Activated naive CD8-positive, alpha-beta T cell treated with anti-CD3 and anti-CD28 coated beads, Interleukin-2, amount 10 ng/mL, durations not matched to agents 7 days and 5 days (primary cell): ENCODE results near the gene SLC25A41. TPM values are rescaled to one million over a fixed set of nuclear protein-coding genes. Genes with fewer than 3 reads are reported as not detected.

Experiments used
- ATAC-seq: fragments of 150-1000 bp; cut with Tn5 transposase; one replicate; pipeline ENCODE4 v1.10.0; 2021; ENCODE audit warnings: low read depth, moderate library complexity
- POLR2A ChIA-PET: fragments of 350-600 bp; sonication (Branson Sonifier 250); formaldehyde crosslinking; loops from one replicate; lab custom pipeline; 2021; ENCODE audit warnings: antibody characterized with exemption; lab: Charles Lee
- DNase-seq: peaks from one replicate; pipeline ENCODE4 v3.0.0; 2021
- H3K27ac Mint-ChIP-seq: one replicate; pipeline ENCODE4 v1.8.0; 2022; ENCODE audit warnings: mild to moderate bottlenecking, mixed read lengths
- H3K27me3 Mint-ChIP-seq: one replicate; pipeline ENCODE4 v1.8.0; 2022; ENCODE audit warnings: mild to moderate bottlenecking, moderate library complexity, mixed read lengths
- H3K36me3 Mint-ChIP-seq: one replicate; pipeline ENCODE4 v1.8.0; 2021; ENCODE audit warnings: mild to moderate bottlenecking, mixed read lengths
- H3K4me1 Mint-ChIP-seq: one replicate; pipeline ENCODE4 v1.8.0; 2021; ENCODE audit warnings: mixed read lengths
- H3K4me3 Mint-ChIP-seq: one replicate; pipeline ENCODE4 v1.8.0; 2022; ENCODE audit warnings: mild to moderate bottlenecking, moderate library complexity, mixed read lengths
- H3K9me3 Mint-ChIP-seq: one replicate; pipeline ENCODE4 v1.8.0; 2021; ENCODE audit warnings: mixed read lengths
- total RNA-seq, 2 experiments: library from RNA; stranded (reverse); gene quantifications; one replicate each; pipeline ENCODE4 v1.2.3, GENCODE V29; 2021

SLC25A41 gene
- total RNA-seq, 2 experiments from 2014 or later = 0.91 to 1.0 TPM

DNA sequence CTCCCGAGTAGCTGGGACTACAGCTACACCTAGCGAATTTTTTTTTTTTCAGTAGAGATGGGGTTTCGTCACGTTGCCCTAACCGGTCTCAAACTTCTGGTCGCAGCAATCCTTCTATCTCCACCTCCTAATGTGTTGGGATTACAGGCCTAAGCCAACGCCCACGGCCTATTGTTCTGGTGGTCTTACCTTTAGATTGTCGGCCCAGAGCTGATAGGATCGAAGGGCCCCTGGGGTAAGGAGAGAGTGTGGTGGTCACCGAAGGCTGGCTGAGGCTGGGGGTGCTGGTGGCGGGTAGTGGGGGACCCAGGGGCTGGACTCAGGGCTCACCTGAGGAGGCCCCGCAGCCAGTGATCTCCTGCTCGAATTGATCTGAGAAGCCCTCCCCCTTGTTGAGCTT, 37.5 kb upstream of the SLC25A41 start:
- no peak overlapping the region for H3K4me3 Mint-ChIP-seq
- H3K27ac Mint-ChIP-seq = no peak overlapping the region
- H3K27me3 Mint-ChIP-seq = no peaks in the 10 kb centered on the region
- ATAC-seq (no peak), DNase-seq (no peak)
- POLR2A ChIA-PET = interaction anchor here (1.9 kb wide), 1 partner anchor 10 kb away, joined by 7 read pairs; the partner anchor contains the start of gene DENND1C
- H3K36me3 Mint-ChIP-seq = peaks cover 18% of the 10 kb centered on the region
- no peaks in the 10 kb centered on the region for H3K9me3 Mint-ChIP-seq
- H3K4me1 Mint-ChIP-seq = no peaks in the 10 kb centered on the region

DNA sequence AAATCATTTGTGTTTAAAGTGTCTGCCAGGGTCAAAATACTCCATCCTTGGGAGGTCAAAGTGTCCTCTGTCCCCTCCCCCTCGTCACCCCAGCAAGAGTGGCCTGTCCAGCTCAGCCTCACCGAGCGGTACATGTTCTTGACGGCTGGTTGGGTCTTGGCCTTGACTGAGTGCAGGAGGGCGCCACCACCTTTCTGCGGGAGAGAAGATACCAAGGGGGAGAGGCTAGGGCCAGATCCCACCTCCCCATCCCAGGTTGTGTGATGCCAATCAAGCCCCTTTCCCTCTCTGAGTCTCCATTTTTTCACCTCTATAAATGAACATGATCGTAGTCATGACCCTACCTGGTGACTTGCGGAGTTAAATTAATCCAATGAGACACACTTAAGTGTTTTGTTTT, 36.6 kb upstream of the SLC25A41 start:
- POLR2A ChIA-PET = no interaction called here
- Mint-ChIP-seq H3K4me3 (no peak overlapping the region), H3K9me3 (no peaks in the 10 kb centered on the region), H3K36me3 (peaks cover 15% of the 10 kb centered on the region), H3K27me3 (no peaks in the 10 kb centered on the region), H3K27ac (no peak overlapping the region), H3K4me1 (no peaks in the 10 kb centered on the region)
- ATAC-seq (no peak), DNase-seq (no peak)

DNA sequence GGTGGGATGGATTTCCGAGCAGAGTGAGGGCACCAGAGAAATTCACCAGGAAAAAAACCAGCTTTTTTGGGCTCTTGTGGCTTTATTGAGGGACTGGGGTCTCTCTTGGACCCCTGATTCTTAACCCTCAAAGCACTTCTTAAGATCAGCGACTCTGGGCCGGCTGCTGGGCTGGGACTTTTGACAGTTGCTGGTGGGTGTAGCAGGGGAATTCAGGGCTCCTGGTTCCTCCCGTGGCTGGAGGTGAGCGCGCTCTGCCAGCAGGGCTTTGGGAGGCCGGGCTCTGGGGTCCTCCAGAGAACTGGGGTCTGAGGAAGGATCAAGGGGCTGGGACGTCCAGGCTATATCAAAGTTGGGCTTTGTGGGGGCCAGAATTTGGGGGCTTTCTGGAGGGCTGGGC, 33.8 kb upstream of the SLC25A41 start:
- no peak overlapping the region for H3K4me3 Mint-ChIP-seq
- peaks cover 11% of the 10 kb centered on the region for H3K36me3 Mint-ChIP-seq

DNA sequence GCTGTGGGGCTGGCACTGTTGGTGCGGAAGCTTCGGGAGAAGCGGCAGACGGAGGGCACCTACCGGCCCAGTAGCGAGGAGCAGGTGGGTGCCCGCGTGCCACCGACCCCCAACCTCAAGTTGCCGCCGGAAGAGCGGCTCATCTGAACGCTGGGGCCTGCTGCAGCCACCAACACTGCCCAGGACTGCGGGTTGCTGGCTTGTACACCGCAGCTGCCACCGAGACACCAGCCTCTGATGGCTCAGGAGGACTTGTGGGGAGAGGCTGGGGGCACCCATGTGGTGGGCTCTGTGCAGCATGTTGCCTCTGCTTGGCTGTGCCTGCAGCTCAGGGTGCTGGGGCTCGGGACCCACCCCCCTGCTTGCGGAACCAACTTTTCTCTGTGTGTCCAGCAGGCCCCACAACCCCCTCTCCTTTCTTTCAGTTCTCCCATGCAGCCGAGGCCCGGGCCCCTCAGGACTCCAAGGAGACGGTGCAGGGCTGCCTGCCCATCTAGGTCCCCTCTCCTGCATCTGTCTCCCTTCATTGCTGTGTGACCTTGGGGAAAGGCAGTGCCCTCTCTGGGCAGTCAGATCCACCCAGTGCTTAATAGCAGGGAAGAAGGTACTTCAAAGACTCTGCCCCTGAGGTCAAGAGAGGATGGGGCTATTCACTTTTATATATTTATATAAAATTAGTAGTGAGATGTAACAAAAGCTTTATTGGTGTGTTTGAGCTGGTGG, 33.1 kb upstream of the SLC25A41 start:
- DNase-seq (no peak), ATAC-seq (peak; percentile 29)
- Mint-ChIP-seq H3K36me3 (peaks cover 11% of the 10 kb centered on the region), H3K27ac (no peak overlapping the region), H3K27me3 (no peaks in the 10 kb centered on the region), H3K9me3 (no peaks in the 10 kb centered on the region), H3K4me3 (no peak overlapping the region), H3K4me1 (no peaks in the 10 kb centered on the region)
- POLR2A ChIA-PET = interaction anchor here (0.5 kb wide), 1 partner anchor 174 kb away, joined by 3 read pairs; no protein-coding TSS in a partner anchor

More for the DNA sequence above, 33.8 kb upstream of the SLC25A41 start:
- no peak for DNase-seq
- POLR2A ChIA-PET = interaction anchor here (2.0 kb wide), 1 partner anchor 14 kb away, joined by 10 read pairs; the partner anchor contains the start of gene DENND1C
- H3K27ac Mint-ChIP-seq = no peak overlapping the region
- no peak for ATAC-seq
- no peaks in the 10 kb centered on the region for H3K4me1 Mint-ChIP-seq
- no peaks in the 10 kb centered on the region for H3K27me3 Mint-ChIP-seq
- H3K9me3 Mint-ChIP-seq = no peaks in the 10 kb centered on the region

DNA sequence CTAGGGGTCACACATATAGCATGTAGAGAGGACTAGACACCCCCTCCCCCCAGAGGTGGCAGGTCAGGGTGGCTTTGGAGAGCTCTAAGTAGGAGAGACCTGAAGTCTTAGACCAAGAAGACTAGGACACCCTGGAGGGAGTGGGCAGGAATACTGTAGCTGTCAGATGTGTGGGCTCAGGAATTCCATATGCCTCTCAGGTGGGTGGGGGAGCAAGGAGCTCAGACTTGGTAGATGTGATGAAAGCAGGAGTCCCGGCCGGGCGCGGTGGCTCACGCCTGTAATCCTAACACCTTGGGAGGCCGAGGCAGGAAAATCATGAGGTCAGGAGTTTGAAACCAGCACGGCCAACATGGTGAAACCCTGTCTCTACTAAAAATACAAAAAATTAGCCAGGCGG, 32.1 kb upstream of the SLC25A41 start:
- Mint-ChIP-seq H3K27me3 (no peaks in the 10 kb centered on the region), H3K27ac (no peak overlapping the region), H3K4me3 (no peak overlapping the region)

DNA sequence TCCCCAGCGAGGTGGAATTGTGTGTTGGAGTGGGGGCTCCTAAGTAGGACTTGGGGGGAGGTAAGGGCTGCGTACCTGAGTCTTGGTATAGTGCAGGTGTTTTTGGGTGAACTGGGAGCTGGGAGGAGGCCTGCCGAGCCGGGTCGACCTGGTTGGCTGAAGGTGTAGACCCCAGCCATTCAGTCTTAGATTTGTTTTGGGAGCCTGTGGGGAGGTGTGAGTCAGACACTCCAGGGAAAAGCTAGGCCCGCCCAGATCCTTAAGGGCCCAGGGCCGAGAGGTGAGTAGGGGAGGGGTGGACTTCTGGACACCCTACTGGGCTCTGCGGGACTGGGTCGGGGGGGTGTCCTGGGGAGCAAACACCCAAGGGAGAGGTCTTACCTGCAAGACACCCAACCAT, 31.4 kb upstream of the SLC25A41 start:
- POLR2A ChIA-PET = interaction anchor here (0.6 to 1.2 kb wide), 2 partner anchors 16 to 525 kb away, joined by 4 to 5 read pairs; partner anchors contain the start of gene DENND1C
- H3K4me3 Mint-ChIP-seq = peak overlapping the region; percentile 18
- H3K36me3 Mint-ChIP-seq = peaks cover 5% of the 10 kb centered on the region
- H3K27me3 Mint-ChIP-seq = no peaks in the 10 kb centered on the region
- no peak for DNase-seq
- peaks cover 2% of the 10 kb centered on the region for H3K4me1 Mint-ChIP-seq
- H3K9me3 Mint-ChIP-seq = no peaks in the 10 kb centered on the region
- no peak overlapping the region for H3K27ac Mint-ChIP-seq
- no peak for ATAC-seq

More for the DNA sequence above, 32.1 kb upstream of the SLC25A41 start:
- no peaks in the 10 kb centered on the region for H3K9me3 Mint-ChIP-seq
- ATAC-seq (no peak), DNase-seq (no peak)
- POLR2A ChIA-PET = interaction anchor here (0.6 to 1.2 kb wide), 2 partner anchors 15 to 524 kb away, joined by 4 to 5 read pairs; partner anchors contain the start of gene DENND1C
- peaks cover 9% of the 10 kb centered on the region for H3K36me3 Mint-ChIP-seq
- H3K4me1 Mint-ChIP-seq = no peaks in the 10 kb centered on the region

DNA sequence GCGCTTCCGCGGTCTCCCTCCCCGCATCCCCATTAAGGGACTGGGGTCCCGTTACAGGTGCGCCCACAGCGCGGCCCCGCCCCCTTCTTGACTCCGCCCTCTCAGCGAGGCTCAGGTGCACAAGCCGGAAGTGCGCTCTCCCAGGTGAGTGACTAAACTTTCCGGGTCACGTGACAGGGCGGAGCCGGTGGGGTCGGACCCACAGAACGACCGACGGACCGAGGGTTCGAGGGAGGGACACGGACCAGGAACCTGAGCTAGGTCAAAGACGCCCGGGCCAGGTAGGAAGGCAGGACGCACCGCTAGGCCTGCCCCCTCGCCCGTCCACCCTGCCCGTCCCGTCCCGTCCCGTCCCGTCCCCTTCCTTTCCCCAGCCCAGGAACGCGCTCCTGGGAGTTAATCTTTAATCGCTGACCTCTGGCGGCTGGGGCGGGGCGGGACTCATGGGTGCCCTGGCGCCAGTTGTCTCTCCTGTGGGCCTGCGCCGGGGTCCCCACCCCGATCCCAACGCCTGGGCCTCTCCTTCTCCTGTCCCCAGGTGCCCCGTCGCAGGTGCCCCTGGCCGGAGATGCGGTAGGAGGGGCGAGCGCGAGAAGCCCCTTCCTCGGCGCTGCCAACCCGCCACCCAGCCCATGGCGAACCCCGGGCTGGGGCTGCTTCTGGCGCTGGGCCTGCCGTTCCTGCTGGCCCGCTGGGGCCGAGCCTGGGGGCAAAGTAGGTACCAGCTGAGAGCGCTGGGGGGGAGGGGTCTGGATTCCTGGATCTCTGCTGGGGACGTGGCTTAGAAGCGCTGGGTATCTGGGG, 30.7 kb upstream of the SLC25A41 start, which contains the start of gene CRB3:
TSS of gene CRB3 (plus strand) at position 202 of the 804 bp plus-strand sequence. CDS start at position 633, 431 bp downstream.
- Mint-ChIP-seq H3K4me3 (peak within 1 kb of the TSS; percentile 50), H3K36me3 (peaks cover 5% of the 10 kb centered on the region), H3K9me3 (no peaks in the 10 kb centered on the region), H3K27me3 (no peaks in the 10 kb centered on the region), H3K4me1 (peaks cover 3% of the 10 kb centered on the region), H3K27ac (no peak within 1 kb of the TSS)
- ATAC-seq = no peak
- DNase-seq = peak; percentile 51
- POLR2A ChIA-PET = interaction anchor here (1.4 kb wide), 1 partner anchor 17 kb away, joined by 6 read pairs; the partner anchor contains the start of gene DENND1C

DNA sequence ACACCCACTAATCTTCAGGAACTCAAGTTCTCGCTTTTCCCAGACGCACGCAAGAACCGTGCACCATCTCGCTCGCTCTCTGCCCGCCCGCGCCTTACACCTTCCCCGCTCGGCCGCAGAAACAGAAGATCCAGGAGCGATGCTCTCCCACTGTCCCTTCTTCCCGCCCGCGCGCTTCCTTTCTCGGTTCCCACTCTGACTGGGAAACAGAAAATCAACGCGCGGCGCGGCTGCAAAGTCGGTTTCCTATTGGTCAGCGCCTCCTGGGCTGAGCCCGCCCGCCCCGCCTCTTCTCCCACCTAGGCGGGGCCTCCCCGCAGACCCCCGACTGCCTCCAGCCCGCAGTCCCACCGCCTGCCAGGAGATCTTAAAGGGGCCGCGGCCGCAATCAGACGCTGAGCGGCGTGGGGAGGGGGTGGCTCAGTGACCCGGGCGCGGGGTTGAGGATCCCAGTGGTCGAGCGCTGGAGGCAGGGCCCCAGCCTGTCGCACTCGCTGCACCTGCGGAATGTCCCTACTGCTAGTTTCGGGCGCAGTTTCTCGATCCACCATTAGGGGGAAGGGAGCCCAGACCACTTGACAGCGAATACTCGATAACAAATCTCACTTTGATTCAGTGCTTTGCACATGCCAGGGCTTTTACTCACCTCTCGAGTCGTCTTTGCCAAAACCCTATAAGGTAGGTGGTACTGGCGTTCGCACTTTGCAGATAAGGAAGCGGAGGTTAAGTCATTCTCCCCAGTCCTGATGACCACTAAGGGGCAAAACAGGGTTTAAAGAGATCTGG, 26.7 kb upstream of the SLC25A41 start:
- peak overlapping the region; percentile 83 for H3K27ac Mint-ChIP-seq
- POLR2A ChIA-PET = interaction anchor here (0.8 to 1.3 kb wide), 7 partner anchors 16 to 313 kb away, joined by 3 to 8 read pairs (median 3); partner anchors contain the start of genes DENND1C and KHSRP
- H3K27me3 Mint-ChIP-seq = no peaks in the 10 kb centered on the region
- peak overlapping the region; percentile 87 for H3K4me3 Mint-ChIP-seq
- peaks cover 14% of the 10 kb centered on the region for H3K4me1 Mint-ChIP-seq
- peaks cover 3% of the 10 kb centered on the region for H3K9me3 Mint-ChIP-seq
- peak; percentile 82 for ATAC-seq
- peak; percentile 96 for DNase-seq
- H3K36me3 Mint-ChIP-seq = peaks cover 18% of the 10 kb centered on the region

DNA sequence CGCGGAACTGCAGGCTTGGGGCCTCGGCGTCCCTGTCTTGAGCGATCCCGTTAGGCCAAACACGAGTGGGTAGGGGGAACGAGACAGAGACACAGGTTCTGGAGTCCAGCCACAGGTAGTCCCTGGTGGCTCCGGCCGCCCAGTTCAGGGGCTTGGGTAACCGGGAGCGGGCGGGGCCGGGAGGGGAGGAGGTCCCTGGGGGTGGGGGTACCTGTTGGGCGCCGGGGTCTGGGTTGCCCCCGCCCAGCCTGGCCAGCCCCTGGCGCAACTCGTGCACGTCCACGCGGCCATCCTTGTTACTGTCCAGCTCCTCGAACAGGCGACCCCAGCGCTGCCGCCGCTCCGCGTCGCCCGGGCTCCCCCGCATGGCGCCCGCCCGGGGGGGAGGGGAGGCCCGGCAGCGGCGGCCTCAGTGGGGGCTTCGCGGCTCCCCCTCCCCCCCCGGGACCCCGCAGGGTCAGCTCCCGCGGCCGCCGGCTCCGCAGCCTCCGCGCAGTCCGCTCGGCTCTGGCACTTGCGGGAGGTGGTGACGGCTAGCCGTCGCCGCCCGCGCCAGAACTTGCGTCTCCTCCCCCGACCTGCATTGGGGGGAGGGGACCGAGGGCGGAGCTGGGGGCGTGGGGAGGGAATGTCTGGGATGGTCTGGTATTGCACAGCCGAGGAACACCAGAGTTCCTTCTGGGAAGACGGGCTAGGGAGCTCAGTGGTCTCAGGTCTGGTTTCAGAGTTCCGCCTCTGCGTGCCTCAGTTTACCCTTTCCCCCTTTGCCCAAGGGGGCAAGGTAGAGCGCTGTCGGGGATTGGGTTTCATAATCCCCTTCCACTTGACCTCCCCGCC, 25.9 kb upstream of the SLC25A41 start, which contains the start of gene SLC25A23:
TSS of gene SLC25A23 (minus strand) at position 531 of the 837 bp plus-strand sequence. CDS start at position 367, 164 bp downstream.
- no peaks in the 10 kb centered on the region for H3K27me3 Mint-ChIP-seq
- H3K36me3 Mint-ChIP-seq = peaks cover 26% of the 10 kb centered on the region
- peak within 1 kb of the TSS; percentile 89 for H3K4me3 Mint-ChIP-seq
- peak within 1 kb of the TSS; percentile 88 for H3K27ac Mint-ChIP-seq
- peaks cover 8% of the 10 kb centered on the region for H3K9me3 Mint-ChIP-seq
- POLR2A ChIA-PET = interaction anchor here (0.8 to 1.3 kb wide), 7 partner anchors 17 to 314 kb away, joined by 3 to 8 read pairs (median 3); partner anchors contain the start of genes DENND1C and KHSRP
- peaks cover 14% of the 10 kb centered on the region for H3K4me1 Mint-ChIP-seq
- DNase-seq (peak; percentile 80), ATAC-seq (peak; percentile 25)

DNA sequence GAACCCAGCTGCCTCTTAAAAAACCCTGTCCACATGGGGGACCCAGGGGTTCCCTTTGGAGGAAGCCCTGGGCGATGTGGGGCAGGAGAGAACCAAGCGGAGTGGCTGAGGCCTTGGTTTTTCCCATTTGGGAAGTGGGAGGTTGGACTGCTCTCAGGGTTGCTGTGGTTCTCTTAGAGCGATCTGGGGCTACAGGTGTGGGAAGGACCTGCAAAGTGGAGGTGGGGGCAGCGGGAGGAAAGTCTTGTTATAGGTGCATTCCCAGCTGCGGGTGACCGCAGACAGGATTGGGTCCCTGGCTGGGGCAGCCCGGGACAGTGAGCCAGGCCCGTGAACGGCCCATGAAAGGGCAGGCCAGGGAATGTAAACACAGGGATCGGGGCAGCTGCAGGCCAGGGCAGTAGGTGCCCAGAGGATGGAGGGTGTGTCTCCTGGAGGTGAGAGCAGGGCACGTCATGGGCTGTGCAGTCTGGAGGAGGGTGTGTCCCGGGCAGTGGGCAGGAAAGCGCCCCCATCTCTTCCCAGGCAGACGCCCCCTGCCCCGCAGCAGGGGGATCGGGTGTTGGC, 25.2 kb upstream of the SLC25A41 start:
- peaks cover 33% of the 10 kb centered on the region for H3K36me3 Mint-ChIP-seq
- no peak for DNase-seq
- H3K27me3 Mint-ChIP-seq = no peaks in the 10 kb centered on the region
- peak overlapping the region; percentile 89 for H3K4me3 Mint-ChIP-seq
- peaks cover 11% of the 10 kb centered on the region for H3K9me3 Mint-ChIP-seq
- peaks cover 14% of the 10 kb centered on the region for H3K4me1 Mint-ChIP-seq
- peak overlapping the region; percentile 88 for H3K27ac Mint-ChIP-seq
- no peak for ATAC-seq
- POLR2A ChIA-PET = interaction anchor here (0.6 to 1.3 kb wide), 6 partner anchors 10 to 314 kb away, joined by 3 to 8 read pairs (median 3); partner anchors contain the start of genes DENND1C and KHSRP

DNA sequence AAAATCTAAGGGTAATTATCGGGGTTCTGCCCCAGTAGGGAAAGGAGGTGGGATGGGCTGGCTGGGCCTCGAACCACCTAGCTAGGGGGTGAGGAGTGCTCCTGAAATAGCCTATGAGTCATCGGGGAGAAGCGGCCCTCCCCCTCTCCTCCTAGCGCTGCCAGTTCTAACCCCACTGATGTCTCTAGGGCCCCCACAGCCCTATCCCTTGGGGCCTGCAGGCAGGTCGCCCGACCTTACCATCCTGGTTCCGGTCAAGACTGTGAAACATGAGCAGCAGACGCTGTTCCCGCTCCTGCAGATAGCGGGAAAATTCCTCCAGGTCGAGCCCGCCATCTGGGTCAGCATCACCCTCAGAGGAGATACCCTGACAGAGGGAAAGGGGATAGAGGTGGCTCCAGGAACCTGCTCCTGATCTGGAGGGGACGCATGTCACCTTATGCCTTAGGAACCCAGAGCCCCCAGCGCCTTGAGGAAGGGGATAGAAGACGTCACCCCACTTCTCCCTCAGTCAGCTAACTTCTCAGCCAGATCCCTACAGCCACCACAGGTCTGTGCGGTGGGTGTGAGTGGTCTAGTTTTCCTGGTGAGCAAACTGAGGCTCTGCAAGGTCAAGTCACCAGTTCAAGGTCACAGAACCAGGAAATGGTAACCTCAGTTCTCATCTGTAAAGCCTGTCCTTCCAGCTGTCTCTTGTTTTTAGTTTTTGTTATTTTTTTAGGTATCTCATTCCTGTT, 24.6 kb upstream of the SLC25A41 start:
- DNase-seq (no peak), ATAC-seq (no peak)
- Mint-ChIP-seq H3K9me3 (peaks cover 13% of the 10 kb centered on the region), H3K36me3 (peaks cover 40% of the 10 kb centered on the region), H3K4me3 (peak overlapping the region; percentile 89), H3K27me3 (no peaks in the 10 kb centered on the region), H3K27ac (peak overlapping the region; percentile 88), H3K4me1 (peaks cover 14% of the 10 kb centered on the region)
- POLR2A ChIA-PET = interaction anchor here (0.6 to 0.9 kb wide), 2 partner anchors 11 to 24 kb away, joined by 3 read pairs; partner anchors contain the start of gene DENND1C
